Psoas muscle (tissue), 8 donors: ENCODE results near the gene PAX6. TPM values are rescaled to one million over a fixed set of nuclear protein-coding genes. Genes with fewer than 3 reads are reported as not detected.

Source experiments
- ATAC-seq, 4 donors: fragments of 200-7000 bp; cut with Tn5 transposase; one replicate each; pipeline ENCODE4 v1.9.1; 2020; ENCODE audit warnings: moderate library complexity in 3 of 4, mild to moderate bottlenecking in 2 of 4
- DNase-seq, 2 donors: peaks; one replicate each; pipeline ENCODE4 v3.0.0-alpha.2; 2020
- H3K27ac ChIP-seq: fragments of 200-600 bp; one replicate; pipeline ENCODE4 v1.8.0; 2022
- H3K27me3 ChIP-seq, 3 donors: fragments of 200-600 bp in 1 of 3; one replicate each; pipeline versions ENCODE4 v1.6.1 to v1.8.0; 2013 to 2022; ENCODE audit warnings: low read length in 2 of 3, mild to moderate bottlenecking in 2 of 3, moderate library complexity in 1 of 3; ENCODE audit not compliant: insufficient read depth in 3 of 3
- H3K36me3 ChIP-seq, 2 donors: fragments of 200-600 bp in 1 of 2; one replicate each; pipeline versions ENCODE4 v1.6.1 to v1.8.0; 2013 to 2022; ENCODE audit warnings: low read depth in 1 of 2, mild to moderate bottlenecking in 1 of 2, moderate library complexity in 1 of 2; ENCODE audit not compliant: insufficient read depth in 1 of 2
- H3K4me1 ChIP-seq: fragments of 200-600 bp; one replicate; pipeline ENCODE4 v1.8.0; 2022
- H3K4me3 ChIP-seq: fragments of 200-600 bp; one replicate; pipeline ENCODE4 v1.8.0; 2022; ENCODE audit warnings: mild to moderate bottlenecking
- H3K9me3 ChIP-seq: fragments of 200-600 bp; one replicate; pipeline ENCODE4 v1.8.0; 2022
- WGBS, 3 donors: extraction: QIAGEN DNeasy Blood & Tissue Kit; methylation state at CpG; one replicate each; pipeline versions ENCODE4 v1.1.6 to v1.1.7; 2013; 5-methylcytosine and 5-hydroxymethylcytosine counted together
- intact Hi-C, 2 donors: fragments of 100-400 bp; cut with DNase I; formaldehyde crosslinking; loops; one replicate each; pipeline versions ENCODE4 v1.11.0 to v1.14.2; 2022
- polyA plus RNA-seq, 3 donors: library from polyadenylated mRNA; stranded (reverse); fragments of 200-250 nt; gene quantifications; one replicate each; pipeline ENCODE4 v1.2.3, GENCODE V29; 2013
- total RNA-seq, 4 donors: library from RNA; stranded (reverse); fragmentation: NEBNext Ultra II Directional in 2 of 4; extraction: Animal tissue kit (Norgen Biotek cat#: 25700) in 2 of 4; gene quantifications; one replicate each; pipeline versions ENCODE4 v1.2.1 to v1.2.4, GENCODE V29; 2021 to 2023
- TF ChIP-seq, protein P1 (sequence below): fragments of 200-600 bp; IDR thresholded peaks from one replicate; pipeline ENCODE4 v1.8.0; 2022; ENCODE audit warnings: antibody characterized with exemption
- donor health status: healthy with polysubstance abuse.
- donor health status: DM: no; HTN: no; CAD: no; lungs with moderate emphysema.
- donor health status: Bipolar disorder and iron deficiency.
- donor health status: healthy.
- donor health status: DM: yes; HTN: yes; CAD: no.
- donor health status: DM: no; HTN: no; CAD: no.
- donor health status: DM: no; HTN: no; CAD: no.
- donor health status: DM: yes; HTN: yes; CAD: no.

Gene PAX6
- total and polyA plus RNA-seq, 7 donors = 0.75 TPM; not detected in 6

- no peak overlapping the region for H3K27ac ChIP-seq
- DNase-seq (no peak), ATAC-seq (no peak)
- 26 to 32% (median 28%) methylated on average over 13 of the region's 13 CpGs for WGBS, 3 donors
- intact Hi-C loops = loop anchor here in 1 of 2 donors (10.0 kb wide), 1 partner anchor 162 kb away; no protein-coding TSS in a partner anchor
- H3K27me3 ChIP-seq = peaks cover 0 to 99% (median 69%) of the 10 kb centered on the region in 3 donors
- peaks cover 43% of the 10 kb centered on the region for H3K4me1 ChIP-seq
- H3K4me3 ChIP-seq = no peak overlapping the region
- no peaks in the 10 kb centered on the region for H3K9me3 ChIP-seq
- TF ChIP-seq, protein P1, sequence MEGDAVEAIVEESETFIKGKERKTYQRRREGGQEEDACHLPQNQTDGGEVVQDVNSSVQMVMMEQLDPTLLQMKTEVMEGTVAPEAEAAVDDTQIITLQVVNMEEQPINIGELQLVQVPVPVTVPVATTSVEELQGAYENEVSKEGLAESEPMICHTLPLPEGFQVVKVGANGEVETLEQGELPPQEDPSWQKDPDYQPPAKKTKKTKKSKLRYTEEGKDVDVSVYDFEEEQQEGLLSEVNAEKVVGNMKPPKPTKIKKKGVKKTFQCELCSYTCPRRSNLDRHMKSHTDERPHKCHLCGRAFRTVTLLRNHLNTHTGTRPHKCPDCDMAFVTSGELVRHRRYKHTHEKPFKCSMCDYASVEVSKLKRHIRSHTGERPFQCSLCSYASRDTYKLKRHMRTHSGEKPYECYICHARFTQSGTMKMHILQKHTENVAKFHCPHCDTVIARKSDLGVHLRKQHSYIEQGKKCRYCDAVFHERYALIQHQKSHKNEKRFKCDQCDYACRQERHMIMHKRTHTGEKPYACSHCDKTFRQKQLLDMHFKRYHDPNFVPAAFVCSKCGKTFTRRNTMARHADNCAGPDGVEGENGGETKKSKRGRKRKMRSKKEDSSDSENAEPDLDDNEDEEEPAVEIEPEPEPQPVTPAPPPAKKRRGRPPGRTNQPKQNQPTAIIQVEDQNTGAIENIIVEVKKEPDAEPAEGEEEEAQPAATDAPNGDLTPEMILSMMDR = no peak
- H3K36me3 ChIP-seq = no peaks in the 10 kb centered on the region
Observed at GRCh38 chr11:31806928-31807798, 4.0 kb downstream of the PAX6 start.

GRCh38 chr11:31806186-31806927 lies 4.8 kb downstream of the PAX6 start:
- DNase-seq (no peak), ATAC-seq (no peak)
- H3K36me3 ChIP-seq = no peaks in the 10 kb centered on the region
- intact Hi-C loops = loop anchor here in 1 of 2 donors (10.0 kb wide), 1 partner anchor 162 kb away; no protein-coding TSS in a partner anchor
- WGBS, 3 donors = 10 to 13% (median 12%) methylated on average over 31 to 36 of the region's 36 CpGs
- no peak overlapping the region for H3K27ac ChIP-seq
- no peaks in the 10 kb centered on the region for H3K9me3 ChIP-seq
- peak overlapping the region; percentile 27 for H3K4me3 ChIP-seq
- peaks cover 0 to 100% (median 65%) of the 10 kb centered on the region in 3 donors for H3K27me3 ChIP-seq
- TF ChIP-seq, protein P1 = no peak
- H3K4me1 ChIP-seq = peaks cover 37% of the 10 kb centered on the region

GRCh38 chr11:31805629-31806185 lies 5.4 kb downstream of the PAX6 start:
- H3K27me3 ChIP-seq = peaks cover 0 to 100% (median 64%) of the 10 kb centered on the region in 3 donors
- intact Hi-C loops = loop anchor here in 1 of 2 donors (10.0 kb wide), 1 partner anchor 161 kb away; no protein-coding TSS in a partner anchor

GRCh38 chr11:31805037-31805628 lies 6.0 kb downstream of the PAX6 start:
- no peak overlapping the region for H3K27ac ChIP-seq
- intact Hi-C loops = loop anchor here in 1 of 2 donors (10.0 kb wide), 1 partner anchor 160 kb away; no protein-coding TSS in a partner anchor
- H3K9me3 ChIP-seq = no peaks in the 10 kb centered on the region
- peak in 3 of 4 donors; percentile 20 to 33 (median 23) for ATAC-seq
- no peaks in the 10 kb centered on the region for H3K36me3 ChIP-seq
- peaks cover 0 to 100% (median 64%) of the 10 kb centered on the region in 3 donors for H3K27me3 ChIP-seq
- 5 to 9% (median 6%) methylated on average over 48 to 51 of the region's 51 CpGs for WGBS, 3 donors
- peak overlapping the region; percentile 50 for H3K4me3 ChIP-seq
- DNase-seq = no peak
- TF ChIP-seq, protein P1 = no peak
- H3K4me1 ChIP-seq = peaks cover 28% of the 10 kb centered on the region

More at GRCh38 chr11:31805629-31806185, 5.4 kb downstream of the PAX6 start:
- H3K36me3 ChIP-seq = no peaks in the 10 kb centered on the region
- TF ChIP-seq, protein P1 = no peak
- no peak overlapping the region for H3K27ac ChIP-seq
- peak in 1 of 4 donors; percentile 11 for ATAC-seq
- 8 to 9% (median 8%) methylated on average over 17 to 20 of the region's 20 CpGs for WGBS, 3 donors
- no peaks in the 10 kb centered on the region for H3K9me3 ChIP-seq
- DNase-seq = no peak
- H3K4me3 ChIP-seq = peak overlapping the region; percentile 27
- peaks cover 31% of the 10 kb centered on the region for H3K4me1 ChIP-seq
